Measurements from ENCODE around the gene MALSU1. TPM values are rescaled to one million over a fixed set of nuclear protein-coding genes. Genes with fewer than 3 reads are reported as not detected.

MALSU1 gene
- total and polyA plus RNA-seq, 2 of the 13 experiments (the other 11 are each of a cell fraction or from before 2014, with no cell fraction given), result 72.0 to 141 TPM

DNA sequence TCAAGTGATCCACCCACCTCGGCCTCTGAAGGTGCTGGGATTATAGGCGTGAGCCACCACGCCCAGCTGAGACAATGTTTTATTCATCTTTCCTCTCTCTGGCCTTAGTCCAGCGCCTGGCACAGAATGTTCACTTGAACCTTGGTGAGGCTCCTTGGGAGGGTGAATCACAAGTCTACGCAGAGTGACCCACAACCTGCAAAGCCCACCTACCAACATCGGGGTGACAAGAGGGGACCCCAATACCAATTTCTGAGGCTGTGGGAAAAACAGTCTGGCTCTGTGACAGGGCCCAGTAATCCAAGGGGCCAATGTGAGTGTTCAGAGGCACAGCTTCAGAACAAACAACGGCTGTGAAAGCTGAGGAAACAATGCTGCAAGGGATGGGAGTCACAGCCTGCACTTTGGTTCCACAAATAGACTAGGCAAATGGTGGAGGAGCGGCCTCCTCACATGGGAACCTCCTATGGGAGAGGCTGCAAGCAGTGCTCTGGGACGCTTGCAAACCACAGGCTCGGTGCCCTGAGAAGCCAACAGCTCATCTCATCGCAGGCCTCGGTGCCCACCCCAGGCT is 5.6 kb upstream of the MALSU1 start (continued):
- TF ChIP-seq, protein P1, sequence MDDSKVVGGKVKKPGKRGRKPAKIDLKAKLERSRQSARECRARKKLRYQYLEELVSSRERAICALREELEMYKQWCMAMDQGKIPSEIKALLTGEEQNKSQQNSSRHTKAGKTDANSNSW (CRISPR knock-in tag; IDR thresholded peaks at IDR 0.05; ENCODE audit: borderline replicate concordance), result no peak
- TF ChIP-seq ZNF674 (CRISPR knock-in tag; IDR thresholded peaks at IDR 0.05; ENCODE audit: low read depth) (no peak), ZNF790 (CRISPR knock-in tag; IDR thresholded peaks at IDR 0.05; ENCODE audit: borderline replicate concordance) (no peak), ZNF33A (CRISPR knock-in tag; IDR thresholded peaks at IDR 0.05; ENCODE audit: borderline replicate concordance) (no peak), ZNF260 (CRISPR knock-in tag; IDR thresholded peaks at IDR 0.05; ENCODE audit: borderline replicate concordance, low read depth) (no peak), DR1 (CRISPR knock-in tag; IDR thresholded peaks at IDR 0.05) (peak; percentile 54; the same call in 1 of the 2 replicates), HDAC2 (CRISPR knock-in tag; IDR thresholded peaks at IDR 0.05) (peak; percentile 83), SRY (CRISPR knock-in tag; IDR thresholded peaks at IDR 0.05) (peak; percentile 40; the same call in 1 of the 2 replicates), ZFP82 (CRISPR knock-in tag; IDR thresholded peaks at IDR 0.05; ENCODE audit: borderline replicate concordance) (no peak), ATRX (CRISPR knock-in tag; IDR thresholded peaks at IDR 0.05; ENCODE audit: borderline replicate concordance) (no peak), ASH2L (IDR thresholded peaks at IDR 0.05; ENCODE audit: insufficient read length, low read depth, low read length) (peak; percentile 57), ZNF713 (CRISPR knock-in tag; IDR thresholded peaks at IDR 0.05) (no peak), NFKBIZ (CRISPR knock-in tag; IDR thresholded peaks at IDR 0.05) (0 out of 2 replicates have a peak, but pooled peaks have one; percentile 45), POLR2AphosphoS5 (IDR thresholded peaks at IDR 0.05; ENCODE audit: low read depth, low read length) (peak; percentile 66), IRX3 (CRISPR knock-in tag; IDR thresholded peaks at IDR 0.05; ENCODE audit: borderline replicate concordance, low read depth) (no peak), SIN3B (IDR thresholded peaks at IDR 0.05; ENCODE audit: low read length) (peak; percentile 42; the same call in 1 of the 2 replicates), BRD4 (CRISPR knock-in tag; IDR thresholded peaks at IDR 0.05) (peak; percentile 98), ZFAT (CRISPR knock-in tag; conservative IDR thresholded peaks at IDR 0.05) (no peak), ZKSCAN5 (CRISPR knock-in tag; IDR thresholded peaks at IDR 0.05) (0 out of 2 replicates have a peak, but pooled peaks have one; percentile 28)
- TF ChIP-seq, protein P2, sequence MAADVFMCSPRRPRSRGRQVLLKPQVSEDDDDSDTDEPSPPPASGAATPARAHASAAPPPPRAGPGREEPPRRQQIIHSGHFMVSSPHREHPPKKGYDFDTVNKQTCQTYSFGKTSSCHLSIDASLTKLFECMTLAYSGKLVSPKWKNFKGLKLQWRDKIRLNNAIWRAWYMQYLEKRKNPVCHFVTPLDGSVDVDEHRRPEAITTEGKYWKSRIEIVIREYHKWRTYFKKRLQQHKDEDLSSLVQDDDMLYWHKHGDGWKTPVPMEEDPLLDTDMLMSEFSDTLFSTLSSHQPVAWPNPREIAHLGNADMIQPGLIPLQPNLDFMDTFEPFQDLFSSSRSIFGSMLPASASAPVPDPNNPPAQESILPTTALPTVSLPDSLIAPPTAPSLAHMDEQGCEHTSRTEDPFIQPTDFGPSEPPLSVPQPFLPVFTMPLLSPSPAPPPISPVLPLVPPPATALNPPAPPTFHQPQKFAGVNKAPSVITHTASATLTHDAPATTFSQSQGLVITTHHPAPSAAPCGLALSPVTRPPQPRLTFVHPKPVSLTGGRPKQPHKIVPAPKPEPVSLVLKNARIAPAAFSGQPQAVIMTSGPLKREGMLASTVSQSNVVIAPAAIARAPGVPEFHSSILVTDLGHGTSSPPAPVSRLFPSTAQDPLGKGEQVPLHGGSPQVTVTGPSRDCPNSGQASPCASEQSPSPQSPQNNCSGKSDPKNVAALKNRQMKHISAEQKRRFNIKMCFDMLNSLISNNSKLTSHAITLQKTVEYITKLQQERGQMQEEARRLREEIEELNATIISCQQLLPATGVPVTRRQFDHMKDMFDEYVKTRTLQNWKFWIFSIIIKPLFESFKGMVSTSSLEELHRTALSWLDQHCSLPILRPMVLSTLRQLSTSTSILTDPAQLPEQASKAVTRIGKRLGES (CRISPR knock-in tag; IDR thresholded peaks at IDR 0.05; ENCODE audit: borderline replicate concordance), result no peak
- TF ChIP-seq, protein P3, sequence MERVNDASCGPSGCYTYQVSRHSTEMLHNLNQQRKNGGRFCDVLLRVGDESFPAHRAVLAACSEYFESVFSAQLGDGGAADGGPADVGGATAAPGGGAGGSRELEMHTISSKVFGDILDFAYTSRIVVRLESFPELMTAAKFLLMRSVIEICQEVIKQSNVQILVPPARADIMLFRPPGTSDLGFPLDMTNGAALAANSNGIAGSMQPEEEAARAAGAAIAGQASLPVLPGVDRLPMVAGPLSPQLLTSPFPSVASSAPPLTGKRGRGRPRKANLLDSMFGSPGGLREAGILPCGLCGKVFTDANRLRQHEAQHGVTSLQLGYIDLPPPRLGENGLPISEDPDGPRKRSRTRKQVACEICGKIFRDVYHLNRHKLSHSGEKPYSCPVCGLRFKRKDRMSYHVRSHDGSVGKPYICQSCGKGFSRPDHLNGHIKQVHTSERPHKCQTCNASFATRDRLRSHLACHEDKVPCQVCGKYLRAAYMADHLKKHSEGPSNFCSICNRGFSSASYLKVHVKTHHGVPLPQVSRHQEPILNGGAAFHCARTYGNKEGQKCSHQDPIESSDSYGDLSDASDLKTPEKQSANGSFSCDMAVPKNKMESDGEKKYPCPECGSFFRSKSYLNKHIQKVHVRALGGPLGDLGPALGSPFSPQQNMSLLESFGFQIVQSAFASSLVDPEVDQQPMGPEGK (CRISPR knock-in tag; IDR thresholded peaks at IDR 0.05), result no peak; the same call in 1 of the 2 replicates
- TF ChIP-seq, protein P4, sequence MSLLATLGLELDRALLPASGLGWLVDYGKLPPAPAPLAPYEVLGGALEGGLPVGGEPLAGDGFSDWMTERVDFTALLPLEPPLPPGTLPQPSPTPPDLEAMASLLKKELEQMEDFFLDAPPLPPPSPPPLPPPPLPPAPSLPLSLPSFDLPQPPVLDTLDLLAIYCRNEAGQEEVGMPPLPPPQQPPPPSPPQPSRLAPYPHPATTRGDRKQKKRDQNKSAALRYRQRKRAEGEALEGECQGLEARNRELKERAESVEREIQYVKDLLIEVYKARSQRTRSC (CRISPR knock-in tag; IDR thresholded peaks at IDR 0.05; ENCODE audit: low read depth), result no peak
- TF ChIP-seq, protein P5, sequence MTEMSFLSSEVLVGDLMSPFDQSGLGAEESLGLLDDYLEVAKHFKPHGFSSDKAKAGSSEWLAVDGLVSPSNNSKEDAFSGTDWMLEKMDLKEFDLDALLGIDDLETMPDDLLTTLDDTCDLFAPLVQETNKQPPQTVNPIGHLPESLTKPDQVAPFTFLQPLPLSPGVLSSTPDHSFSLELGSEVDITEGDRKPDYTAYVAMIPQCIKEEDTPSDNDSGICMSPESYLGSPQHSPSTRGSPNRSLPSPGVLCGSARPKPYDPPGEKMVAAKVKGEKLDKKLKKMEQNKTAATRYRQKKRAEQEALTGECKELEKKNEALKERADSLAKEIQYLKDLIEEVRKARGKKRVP (CRISPR knock-in tag; IDR thresholded peaks at IDR 0.05), result peak in 1 of 2 experiments; percentile 85; a peak in 2 of 4 replicates
